ENCODE data around the gene LOXL3.

DNA sequence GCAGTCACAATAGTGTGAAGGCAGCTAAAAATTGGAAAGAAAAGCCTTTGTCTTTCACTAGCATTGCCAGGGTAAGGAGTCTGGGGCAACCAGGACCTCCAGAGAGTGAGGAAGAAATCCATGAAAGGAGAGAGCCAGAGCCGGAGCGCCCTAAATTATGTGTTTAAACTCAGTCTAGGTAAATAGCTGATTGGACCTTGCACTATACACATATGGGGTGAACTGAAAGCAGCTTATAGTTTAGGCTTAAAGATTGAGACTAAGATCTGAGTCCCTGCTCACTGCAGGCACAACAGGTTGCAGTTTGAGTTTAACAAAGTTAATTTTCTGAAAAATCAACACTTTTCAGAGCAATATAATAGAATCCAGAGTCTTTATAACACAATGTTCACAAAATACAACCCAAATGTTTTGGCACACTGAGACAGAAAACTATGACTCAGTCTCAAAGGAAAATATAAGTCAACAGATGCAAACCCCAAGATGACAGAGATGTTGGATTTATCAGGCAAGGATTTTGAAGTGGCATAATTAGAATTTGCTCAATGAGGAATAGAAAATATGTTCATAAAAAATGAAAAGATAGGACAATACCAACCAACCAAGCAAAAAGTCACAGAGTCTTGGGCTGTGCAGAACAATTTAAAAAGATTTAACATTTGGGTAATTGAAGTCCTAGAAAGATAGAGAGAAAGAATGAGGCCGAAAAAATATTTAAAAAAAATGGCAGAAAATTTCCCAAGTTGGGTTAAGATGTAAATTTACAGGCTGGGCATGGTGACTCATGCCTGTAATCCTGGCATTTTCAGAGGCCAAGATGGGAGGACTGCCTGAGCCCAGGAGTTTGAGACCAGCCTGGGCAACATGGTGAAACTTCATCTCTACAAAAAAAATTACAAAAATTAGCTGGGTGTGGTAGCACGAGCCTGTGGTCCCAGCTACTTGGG, 40.4 kb upstream of the LOXL3 start:
- TF ChIP-seq TAF1 (IDR thresholded peaks at IDR 0.05; ENCODE audit: low read depth, low read length): no peak
- TF ChIP-seq, protein P1, sequence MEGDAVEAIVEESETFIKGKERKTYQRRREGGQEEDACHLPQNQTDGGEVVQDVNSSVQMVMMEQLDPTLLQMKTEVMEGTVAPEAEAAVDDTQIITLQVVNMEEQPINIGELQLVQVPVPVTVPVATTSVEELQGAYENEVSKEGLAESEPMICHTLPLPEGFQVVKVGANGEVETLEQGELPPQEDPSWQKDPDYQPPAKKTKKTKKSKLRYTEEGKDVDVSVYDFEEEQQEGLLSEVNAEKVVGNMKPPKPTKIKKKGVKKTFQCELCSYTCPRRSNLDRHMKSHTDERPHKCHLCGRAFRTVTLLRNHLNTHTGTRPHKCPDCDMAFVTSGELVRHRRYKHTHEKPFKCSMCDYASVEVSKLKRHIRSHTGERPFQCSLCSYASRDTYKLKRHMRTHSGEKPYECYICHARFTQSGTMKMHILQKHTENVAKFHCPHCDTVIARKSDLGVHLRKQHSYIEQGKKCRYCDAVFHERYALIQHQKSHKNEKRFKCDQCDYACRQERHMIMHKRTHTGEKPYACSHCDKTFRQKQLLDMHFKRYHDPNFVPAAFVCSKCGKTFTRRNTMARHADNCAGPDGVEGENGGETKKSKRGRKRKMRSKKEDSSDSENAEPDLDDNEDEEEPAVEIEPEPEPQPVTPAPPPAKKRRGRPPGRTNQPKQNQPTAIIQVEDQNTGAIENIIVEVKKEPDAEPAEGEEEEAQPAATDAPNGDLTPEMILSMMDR (IDR thresholded peaks at IDR 0.05; ENCODE audit: control extremely low read depth in 1 of 3, insufficient read depth in 1 of 3, low read depth in 1 of 3, low read length in 3 of 3): no peak
- TF ChIP-seq HDAC2 (IDR thresholded peaks at IDR 0.05; ENCODE audit: borderline replicate concordance in 1 of 2, low read depth in 2 of 2, low read length in 2 of 2): no peak
- TF ChIP-seq CREB1 (IDR thresholded peaks at IDR 0.05): no peak
- TF ChIP-seq, protein P2, sequence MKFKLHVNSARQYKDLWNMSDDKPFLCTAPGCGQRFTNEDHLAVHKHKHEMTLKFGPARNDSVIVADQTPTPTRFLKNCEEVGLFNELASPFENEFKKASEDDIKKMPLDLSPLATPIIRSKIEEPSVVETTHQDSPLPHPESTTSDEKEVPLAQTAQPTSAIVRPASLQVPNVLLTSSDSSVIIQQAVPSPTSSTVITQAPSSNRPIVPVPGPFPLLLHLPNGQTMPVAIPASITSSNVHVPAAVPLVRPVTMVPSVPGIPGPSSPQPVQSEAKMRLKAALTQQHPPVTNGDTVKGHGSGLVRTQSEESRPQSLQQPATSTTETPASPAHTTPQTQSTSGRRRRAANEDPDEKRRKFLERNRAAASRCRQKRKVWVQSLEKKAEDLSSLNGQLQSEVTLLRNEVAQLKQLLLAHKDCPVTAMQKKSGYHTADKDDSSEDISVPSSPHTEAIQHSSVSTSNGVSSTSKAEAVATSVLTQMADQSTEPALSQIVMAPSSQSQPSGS (IDR thresholded peaks at IDR 0.05; ENCODE audit: low read length): no peak
- TF ChIP-seq EGR1 (IDR thresholded peaks at IDR 0.05; ENCODE audit: borderline replicate concordance, low read depth, low read length): no peak
- TF ChIP-seq GABPA (IDR thresholded peaks at IDR 0.05; ENCODE audit: borderline replicate concordance, insufficient read depth, low read length): no peak
- TF ChIP-seq, protein P3, sequence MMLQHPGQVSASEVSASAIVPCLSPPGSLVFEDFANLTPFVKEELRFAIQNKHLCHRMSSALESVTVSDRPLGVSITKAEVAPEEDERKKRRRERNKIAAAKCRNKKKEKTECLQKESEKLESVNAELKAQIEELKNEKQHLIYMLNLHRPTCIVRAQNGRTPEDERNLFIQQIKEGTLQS (IDR thresholded peaks at IDR 0.05; ENCODE audit: insufficient read depth, low read depth, low read length): no peak
- TF ChIP-seq EP300 (IDR thresholded peaks at IDR 0.05; ENCODE audit: borderline replicate concordance in 1 of 2, low read depth in 2 of 2, low read length in 2 of 2): no peak
- no peak for TF ChIP-seq RAD21 (IDR thresholded peaks at IDR 0.05 in 1 of 2, conservative IDR thresholded peaks at IDR 0.05 in 1 of 2; ENCODE audit: low read depth in 2 of 2, low read length in 2 of 2)
